GM18858 (cell line): ENCODE results near the gene TTC7B.
"Not testable (repeated sequence)": the region's sequence is repeated elsewhere in the genome, so short reads cannot be mapped to it uniquely, and the experiment has no call there.

Source experiments
- ATAC-seq: cut with Tn5 transposase; IDR thresholded peaks from one replicate; pipeline ENCODE4 v1.9.1; 2021; ENCODE audit not compliant: unreplicated experiment

Gene TTC7B

DNA sequence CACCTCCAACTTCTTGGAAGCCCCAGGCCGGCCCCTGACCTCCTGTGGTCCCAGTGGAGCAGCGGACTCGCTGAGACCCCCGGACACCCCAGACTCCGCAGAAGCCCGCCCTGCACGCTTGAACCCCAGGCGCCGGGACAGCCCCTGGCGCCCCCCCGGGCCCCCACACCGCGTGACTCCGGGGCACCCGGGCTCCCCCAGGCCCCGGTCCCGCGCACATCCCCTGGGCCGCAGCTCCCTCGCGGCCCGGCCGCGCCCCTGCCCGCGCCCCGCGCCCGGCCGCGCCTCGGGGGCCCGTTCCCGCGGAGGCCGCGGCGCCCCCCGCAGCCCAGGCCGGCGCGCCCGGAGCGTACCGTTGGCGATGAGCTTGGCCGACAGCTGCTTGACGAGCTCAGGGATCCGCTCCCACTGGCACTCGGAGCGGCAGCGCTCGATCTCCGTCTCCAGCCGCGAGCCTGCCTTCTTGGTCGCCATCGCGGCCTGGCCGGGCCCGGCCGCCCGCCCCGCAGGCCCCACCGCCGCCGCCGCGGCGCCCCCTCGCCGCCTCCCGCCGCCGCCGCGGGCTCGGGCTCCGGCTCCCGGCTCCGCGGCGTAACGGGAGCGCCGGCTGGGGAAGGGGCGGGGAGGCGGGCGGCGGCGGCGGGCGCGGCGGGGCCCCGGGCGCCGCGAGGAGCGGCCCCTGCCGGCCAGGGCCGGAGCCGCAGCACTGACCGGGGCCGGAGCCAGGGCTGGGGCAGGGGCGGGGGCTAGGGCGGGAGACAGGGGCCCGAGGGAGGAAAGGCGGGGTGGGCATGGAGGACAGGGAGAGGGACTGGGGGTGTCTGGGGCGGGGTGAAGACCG lies at the start of gene TTC7B:
Gene TTC7B (minus strand): TSS at position 609 of the 841 bp plus-strand sequence. CDS start 135 bp downstream, at position 474.
- no peak for ATAC-seq

DNA sequence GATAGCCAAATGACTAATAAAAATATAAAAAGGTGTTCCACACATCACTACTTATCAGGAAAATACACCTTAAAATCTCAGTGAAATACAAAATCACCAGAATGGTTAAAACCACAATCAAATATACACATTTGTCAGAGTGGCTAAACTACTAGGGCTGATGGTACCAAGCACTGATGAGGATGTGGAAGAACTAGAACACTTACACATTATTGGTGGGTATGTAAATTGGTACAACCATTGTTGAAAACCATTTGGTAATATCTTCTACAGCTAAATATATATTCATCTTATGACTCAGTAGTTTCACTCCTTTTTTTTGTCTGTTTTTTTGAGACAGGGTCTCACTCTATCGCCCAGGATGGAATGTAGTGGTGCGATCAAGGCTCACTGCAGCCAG lies 48.5 kb upstream of the TTC7B start:
- ATAC-seq, result no peak

GRCh38 chr14:90858511-90858910 lies 42.3 kb upstream of the TTC7B start:
- no peak for ATAC-seq

GRCh38 chr14:90857866-90858265 lies 41.6 kb upstream of the TTC7B start:
- no peak for ATAC-seq

GRCh38 chr14:90856115-90856514 lies 39.9 kb upstream of the TTC7B start:
- ATAC-seq, result not testable (repeated sequence)

- no peak for ATAC-seq
Measured at GRCh38 chr14:90853116-90853515, 36.9 kb upstream of the TTC7B start.

- no peak for ATAC-seq
Measured at GRCh38 chr14:90851327-90852036, 35.3 kb upstream of the TTC7B start.

DNA sequence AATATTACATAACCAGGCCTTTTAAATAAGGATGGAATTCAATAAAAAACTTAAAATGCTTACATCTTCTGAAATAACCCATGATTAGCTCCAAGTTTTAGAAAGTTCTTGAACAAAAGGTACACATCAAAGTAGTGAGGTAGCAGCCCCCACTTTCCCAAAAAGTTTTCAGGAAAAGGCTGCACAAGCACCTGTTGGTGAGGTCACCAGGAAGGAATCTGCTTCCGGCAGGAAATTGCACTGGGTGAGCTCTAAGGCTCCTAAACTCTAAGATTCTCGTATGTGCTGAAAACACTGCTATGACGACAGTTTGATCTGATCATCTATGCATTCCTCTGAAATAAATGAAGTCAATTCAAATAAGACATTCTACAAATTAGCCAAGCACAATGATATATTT lies 34.3 kb upstream of the TTC7B start:
- no peak for ATAC-seq

DNA sequence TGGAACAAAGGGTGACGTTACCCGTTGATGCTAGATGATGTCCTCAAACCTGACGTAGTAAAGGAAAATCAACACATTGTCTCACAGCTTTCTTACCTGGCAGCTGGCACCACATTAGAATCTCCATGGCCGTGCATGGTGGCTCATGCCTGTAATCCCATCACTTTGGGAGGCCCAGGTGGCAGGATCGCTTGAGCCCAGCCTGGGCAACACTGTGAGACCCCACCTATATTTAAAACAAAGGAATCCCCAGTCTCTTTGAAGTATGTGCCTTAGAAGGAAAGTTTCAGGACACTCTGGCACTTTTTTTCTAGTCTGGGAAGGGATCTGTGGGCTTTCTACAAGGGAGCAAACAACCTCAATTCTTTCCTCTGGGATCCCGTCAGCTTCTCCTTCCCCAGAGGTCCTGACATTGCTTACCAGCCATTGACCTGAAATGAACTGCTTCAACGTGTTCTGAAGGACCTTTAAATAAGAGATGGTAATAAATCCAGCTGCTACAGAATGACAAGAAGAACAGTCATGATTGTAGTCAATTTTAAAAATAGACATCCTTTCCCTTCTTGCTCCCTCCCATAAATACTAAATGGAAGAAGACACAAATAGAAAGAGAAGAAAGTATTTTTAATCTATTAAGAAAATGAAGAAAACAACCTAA lies 33.7 kb upstream of the TTC7B start:
- ATAC-seq, result no peak

GRCh38 chr14:90848944-90849731 lies 32.9 kb upstream of the TTC7B start:
- ATAC-seq, result no peak

DNA sequence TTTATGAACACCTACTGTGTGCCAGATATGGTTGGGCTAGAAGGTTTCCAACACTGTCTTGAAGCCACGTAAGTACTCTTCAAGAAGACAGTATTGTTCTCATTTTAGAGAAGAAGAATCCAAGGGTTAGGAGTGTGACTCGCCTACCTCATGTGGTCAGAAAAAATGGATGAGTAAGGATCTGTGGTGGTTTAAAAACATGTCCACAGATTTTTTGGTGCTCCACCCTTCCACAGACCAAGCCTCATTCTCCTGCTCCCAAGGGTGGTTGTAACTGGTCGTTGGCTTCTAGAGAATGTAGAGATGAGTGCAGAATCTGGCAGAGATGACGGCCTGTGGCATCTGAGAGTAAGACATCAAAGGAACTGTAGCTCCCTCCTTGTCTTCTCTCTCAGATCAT lies 30.3 kb upstream of the TTC7B start:
- no peak for ATAC-seq

GRCh38 chr14:90844321-90844720 lies 28.1 kb upstream of the TTC7B start:
- no peak for ATAC-seq

DNA sequence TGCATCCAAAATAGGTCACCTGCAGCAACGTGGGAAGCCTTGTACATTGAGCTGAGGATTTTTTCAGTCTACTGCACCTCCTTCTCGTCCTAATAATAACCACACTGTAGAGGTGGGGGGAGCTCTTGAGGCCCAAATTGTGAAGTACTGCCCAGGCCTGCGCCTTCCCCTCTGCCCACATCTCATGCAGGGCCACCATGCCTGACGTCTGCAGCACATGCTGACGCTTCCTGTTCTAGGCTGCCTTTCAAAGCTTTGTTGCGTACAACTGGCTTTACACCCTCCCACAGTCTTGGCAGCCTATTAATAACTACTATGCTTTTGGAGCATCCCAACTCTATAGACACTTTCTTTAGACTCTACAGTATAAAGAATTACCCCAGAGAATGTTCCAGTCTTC lies 26.5 kb upstream of the TTC7B start:
- ATAC-seq, result no peak

- not testable (repeated sequence) for ATAC-seq
Measured at GRCh38 chr14:90840667-90841066, 24.4 kb upstream of the TTC7B start.

GRCh38 chr14:90839889-90840266 lies 23.6 kb upstream of the TTC7B start:
- no peak for ATAC-seq

GRCh38 chr14:90839024-90839888 lies 23.0 kb upstream of the TTC7B start:
- no peak for ATAC-seq

GRCh38 chr14:90838531-90838930 lies 22.3 kb upstream of the TTC7B start:
- ATAC-seq, result not testable (repeated sequence)

DNA sequence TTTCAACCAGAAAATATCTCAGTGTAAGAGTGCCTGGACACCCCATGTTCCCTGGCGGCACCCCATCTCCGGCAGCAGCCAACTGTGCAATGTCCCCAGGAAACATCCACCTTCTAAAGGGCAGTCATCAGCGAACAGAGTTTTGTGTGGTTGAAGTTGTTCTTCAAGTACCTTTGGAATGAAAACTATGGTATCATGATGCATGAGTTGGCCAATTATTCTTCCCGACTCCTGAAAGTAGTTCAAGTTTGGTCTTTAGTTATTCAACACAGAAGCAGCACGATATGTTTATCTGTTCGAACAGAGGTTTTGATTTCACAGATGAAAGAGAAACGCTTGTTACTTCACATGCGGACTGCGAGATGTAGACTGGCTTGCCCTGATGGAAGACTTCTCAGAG lies 21.1 kb upstream of the TTC7B start:
- no peak for ATAC-seq

DNA sequence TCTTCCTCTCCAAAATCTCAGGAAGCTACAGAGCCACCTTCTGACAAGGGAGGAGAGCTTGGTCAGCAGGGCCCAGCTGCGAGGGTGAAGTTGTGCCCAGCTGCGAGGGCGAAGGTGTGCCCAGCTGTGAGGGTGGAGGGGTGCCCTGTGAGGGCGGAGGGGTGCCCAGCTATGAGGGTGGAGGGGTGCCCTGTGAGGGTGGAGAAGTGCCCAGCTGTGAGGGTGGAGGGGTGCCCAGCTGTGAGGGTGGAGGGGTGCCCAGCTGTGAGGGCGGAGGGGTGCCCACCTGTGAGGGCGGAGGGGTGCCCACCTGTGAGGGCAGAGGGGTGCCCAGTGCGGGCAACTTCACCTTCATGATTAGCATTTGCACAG lies 20.4 kb upstream of the TTC7B start:
- no peak for ATAC-seq

DNA sequence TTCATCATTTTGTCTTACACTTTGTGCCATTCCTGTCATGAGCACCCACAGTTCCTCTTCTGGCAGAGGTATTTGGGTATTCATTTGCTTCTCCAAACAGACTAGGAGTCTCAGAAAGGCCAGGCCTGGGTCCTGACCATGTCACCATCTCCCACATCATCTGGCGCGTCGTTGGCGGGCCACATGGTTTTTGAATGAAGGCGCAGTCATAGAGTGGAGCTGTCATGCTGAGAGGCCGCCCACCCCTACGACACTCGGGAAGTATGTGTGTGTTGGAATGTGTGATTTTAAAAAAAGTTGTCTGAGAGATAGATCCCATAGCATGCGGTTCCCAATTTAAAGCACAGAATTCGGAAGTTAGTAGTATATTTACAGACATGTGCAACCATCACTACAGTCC lies 15.6 kb upstream of the TTC7B start:
- ATAC-seq, result no peak
